Stimulated activated CD4-positive, alpha-beta T cell treated with anti-CD3 and anti-CD28 coated beads, Interleukin-1b, Interleukin-23, amount 100 ng/mL, for 1 hour (primary cell): ENCODE measurements around the gene TSN.
"Not testable (repeated sequence)": the region's sequence is repeated elsewhere in the genome, so short reads cannot be mapped to it uniquely, and the experiment has no call there.

Experiments
- DNase-seq, 2 donors: peaks; one replicate each; pipeline ENCODE4 v3.0.0-alpha.2; 2020; ENCODE audit warnings: low read depth in 2 of 2

The TSN gene

DNA sequence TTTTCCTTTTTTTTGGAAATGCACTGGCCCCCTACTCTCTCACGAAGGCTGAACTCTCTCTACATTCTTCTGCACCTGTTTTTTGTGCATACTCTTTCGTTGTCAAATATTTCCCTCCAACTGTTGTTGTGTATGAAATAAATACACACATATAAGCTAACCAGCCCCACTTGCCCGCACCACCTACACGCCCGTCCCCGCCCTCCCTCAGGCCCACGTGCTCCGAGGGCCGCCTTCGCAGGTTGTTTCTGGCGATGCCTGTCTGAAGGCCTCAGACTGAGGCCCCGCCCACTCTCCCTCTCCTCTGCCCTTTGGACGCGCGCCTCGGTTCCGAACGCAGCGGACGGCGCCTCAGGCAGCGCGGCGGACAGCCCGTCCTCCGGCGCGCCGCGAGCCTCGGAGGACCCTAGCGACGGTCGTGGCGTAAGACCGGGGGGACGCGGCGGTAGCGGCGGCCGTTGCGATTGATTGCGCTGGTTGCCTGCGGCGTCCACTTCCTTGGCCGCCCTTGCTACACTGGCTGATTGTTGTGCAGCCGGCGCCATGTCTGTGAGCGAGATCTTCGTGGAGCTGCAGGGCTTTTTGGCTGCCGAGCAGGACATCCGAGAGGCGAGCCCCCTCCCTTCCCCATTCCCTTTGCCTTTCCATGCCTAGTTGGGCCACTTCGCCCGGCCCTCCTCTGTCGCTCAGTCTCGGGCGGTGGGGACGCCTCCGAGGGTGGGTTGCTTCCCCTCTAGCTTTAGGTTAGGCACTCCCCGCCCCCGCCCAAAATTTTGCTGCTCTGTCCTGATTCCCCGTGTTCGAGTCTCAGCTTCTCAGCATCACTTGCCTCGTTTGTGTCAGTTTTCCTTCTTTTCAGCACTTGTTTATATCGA is at the start of gene TSN:
TSS of gene TSN (plus strand) at position 415 of the 875 bp plus-strand sequence. CDS start at position 544, 129 bp downstream.
- DNase-seq, result peak; percentile 92 to 93

GRCh38 chr2:121705958-121706357 is 49.5 kb upstream of the TSN start:
- no peak for DNase-seq

- no peak for DNase-seq
Observed at GRCh38 chr2:121707344-121707919, 48.0 kb upstream of the TSN start.

DNA sequence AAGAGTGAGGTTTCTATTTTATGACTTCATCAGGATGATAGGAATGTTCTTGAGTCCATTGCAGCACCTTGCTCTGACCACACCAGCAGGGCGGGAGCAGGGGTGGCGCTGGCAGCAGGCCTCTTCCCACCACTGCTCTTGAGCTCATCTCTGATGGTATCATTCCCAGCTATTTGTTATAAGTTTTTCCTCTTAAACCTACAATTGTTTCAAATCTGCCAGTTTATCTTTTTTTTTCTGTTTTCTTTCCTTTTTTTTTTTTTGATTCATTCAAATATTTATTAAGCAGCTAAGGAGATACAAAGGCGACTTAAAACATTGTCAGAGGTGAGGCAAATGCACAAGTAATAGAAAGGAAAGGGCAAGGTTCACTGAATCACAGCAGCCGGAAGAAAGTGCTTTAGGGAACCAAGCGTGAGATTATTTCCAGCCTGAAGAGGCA is 47.5 kb upstream of the TSN start:
- DNase-seq, result no peak

- no peak for DNase-seq
Observed at GRCh38 chr2:121709776-121710469, 45.5 kb upstream of the TSN start.

- no peak for DNase-seq
Observed at GRCh38 chr2:121710470-121711170, 44.8 kb upstream of the TSN start.

DNA sequence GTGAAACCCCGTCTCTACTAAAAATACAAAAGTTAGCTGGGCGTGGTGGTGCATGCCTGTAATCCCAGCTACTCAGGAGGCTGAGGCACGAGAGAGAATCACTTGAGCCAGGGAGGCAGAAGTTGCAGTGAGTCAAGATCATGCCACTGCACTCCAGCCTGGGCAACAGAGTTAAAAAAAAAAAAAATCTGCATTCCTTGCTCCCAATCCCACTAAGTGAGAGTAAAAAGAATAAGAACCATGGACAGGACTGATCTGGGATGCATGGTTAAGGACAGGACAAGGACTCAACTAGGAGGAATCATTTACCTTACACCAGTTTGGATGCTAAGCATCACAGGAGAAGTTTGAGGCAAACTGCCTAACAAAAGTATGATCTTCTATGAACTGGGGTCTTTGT is 44.0 kb upstream of the TSN start:
- not testable (repeated sequence) for DNase-seq

DNA sequence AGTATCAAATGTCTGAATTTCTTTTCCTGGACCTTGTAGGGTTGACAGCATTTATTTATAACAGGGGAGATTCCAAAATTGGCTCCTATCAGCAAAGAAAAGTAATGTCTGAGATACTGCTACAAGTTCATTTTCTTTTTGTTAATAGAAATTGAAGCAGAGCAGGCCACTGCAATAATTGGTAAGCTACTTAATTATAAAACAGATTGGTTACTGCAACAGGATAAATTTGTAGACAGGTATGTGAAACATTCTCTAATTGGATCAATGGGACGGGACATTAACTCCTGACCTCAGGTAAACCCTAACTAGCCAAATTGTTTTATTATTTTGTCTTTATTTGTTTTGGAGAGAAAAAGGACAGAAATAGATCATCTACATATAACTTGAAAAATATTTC is 39.3 kb upstream of the TSN start:
- no peak for DNase-seq

- no peak for DNase-seq
Observed at GRCh38 chr2:121717529-121717928, 37.9 kb upstream of the TSN start.

DNA sequence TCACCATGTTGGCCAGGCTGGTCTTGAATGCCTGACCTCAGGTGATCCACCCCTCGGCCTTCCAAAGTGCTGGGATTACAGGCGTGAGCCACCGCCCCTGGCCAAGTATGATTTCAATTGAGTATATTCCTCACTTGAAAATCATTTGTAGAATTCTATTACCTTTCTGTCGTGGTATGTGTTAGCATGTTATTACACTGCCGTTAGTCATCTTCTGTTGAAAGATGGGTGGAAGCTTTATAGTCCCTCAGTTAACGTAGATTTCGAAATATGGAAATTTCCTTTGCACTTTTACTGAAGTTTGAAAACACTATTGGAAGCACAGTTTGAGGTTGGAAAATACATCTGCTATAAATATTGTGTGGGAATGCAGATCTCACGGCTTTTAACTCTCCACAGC is 33.5 kb upstream of the TSN start:
- no peak for DNase-seq

DNA sequence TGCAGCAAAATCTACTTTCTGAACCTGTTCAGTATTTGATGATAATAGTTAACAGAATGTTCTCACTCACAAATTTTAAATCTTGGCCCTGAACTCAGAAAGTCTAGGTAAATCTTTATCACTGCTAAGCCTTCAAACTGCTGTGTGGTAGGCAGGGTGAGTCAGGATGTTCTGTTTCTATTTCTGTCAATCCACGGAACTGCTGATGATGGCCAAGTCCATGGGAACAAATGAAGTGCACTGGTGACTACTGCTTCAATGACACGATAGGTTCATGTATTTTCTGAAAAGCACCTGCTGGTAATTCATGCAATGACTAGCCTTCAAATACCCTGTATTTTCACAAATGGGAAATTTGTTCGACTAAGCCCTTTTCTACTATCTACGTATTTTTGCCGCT is 33.0 kb upstream of the TSN start:
- no peak for DNase-seq

DNA sequence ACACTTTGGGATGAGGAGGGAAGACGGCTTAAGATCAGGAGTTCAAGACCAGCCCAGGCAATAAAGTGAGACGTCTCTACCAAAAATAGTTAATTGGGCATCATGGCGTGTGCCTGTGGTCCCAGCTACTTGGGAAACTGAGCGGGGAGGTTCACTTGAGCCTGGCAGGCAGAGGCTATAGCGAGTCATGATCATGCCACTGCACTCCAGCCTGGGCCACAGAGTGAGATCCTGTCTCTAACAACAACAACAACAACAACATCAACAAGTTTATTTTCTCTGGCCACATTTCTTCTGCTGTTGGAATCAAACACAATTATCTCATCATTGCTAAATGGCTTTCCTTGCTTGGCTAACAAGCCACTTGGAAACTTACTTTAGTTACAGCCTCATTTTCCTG is 32.1 kb upstream of the TSN start:
- no peak for DNase-seq

- DNase-seq, result no peak
Observed at GRCh38 chr2:121727332-121727731, 28.1 kb upstream of the TSN start.

DNA sequence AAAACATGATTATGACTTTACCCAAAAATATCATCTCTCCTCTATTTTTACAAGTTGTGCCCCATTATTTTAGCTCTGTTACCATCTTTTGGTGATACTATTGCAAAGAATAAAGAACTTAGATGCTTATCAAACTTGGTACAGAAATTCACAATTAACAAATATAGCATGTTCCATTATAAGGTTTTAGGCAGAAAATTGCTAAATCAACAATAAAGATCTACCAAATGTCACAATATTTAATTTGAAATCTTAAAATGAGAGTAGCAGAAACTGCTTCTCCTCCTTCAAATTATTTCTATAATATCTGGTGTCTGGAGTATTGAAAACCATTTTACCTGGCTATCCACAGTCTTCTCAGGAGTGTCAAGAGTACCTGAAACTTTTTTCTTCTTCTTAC is 27.5 kb upstream of the TSN start:
- no peak for DNase-seq

- DNase-seq, result no peak
Observed at GRCh38 chr2:121731366-121731765, 24.1 kb upstream of the TSN start.

GRCh38 chr2:121734544-121734943 is 20.9 kb upstream of the TSN start:
- DNase-seq, result not testable (repeated sequence)

DNA sequence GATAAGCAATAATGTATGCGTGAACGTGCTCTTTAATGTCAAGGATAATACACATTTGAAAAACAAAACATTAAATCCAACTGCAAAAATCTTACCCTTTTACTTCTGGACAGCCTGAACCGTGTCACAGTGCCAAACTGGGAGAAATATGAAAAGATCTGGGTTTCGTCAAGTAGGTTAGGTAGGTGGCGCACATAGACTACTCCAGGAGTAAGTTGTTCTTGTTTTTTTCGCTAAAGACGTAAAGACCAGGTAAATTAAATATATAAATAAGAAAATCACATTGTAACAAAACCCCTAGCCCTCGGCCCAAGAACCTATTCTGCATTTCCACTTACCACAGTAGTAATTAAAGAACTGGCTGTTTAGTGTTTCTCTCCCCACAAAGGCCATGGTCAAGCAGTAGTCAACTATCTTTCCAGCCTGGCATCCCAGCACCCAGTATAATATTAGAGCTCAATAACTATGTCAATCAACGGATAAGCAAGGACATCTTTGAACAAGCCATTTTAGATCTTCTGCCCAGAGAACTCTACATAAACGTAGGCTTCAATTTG is 19.9 kb upstream of the TSN start:
- DNase-seq, result no peak

- no peak for DNase-seq
Observed at GRCh38 chr2:121736140-121736461, 19.4 kb upstream of the TSN start.

GRCh38 chr2:121736462-121737336 is 18.8 kb upstream of the TSN start, which contains the start of gene NIFK:
NIFK (minus strand) TSS chr2:121736875; CDS start chr2:121736850, 25 bp downstream.
- DNase-seq, result peak; percentile 100

- no peak for DNase-seq
Observed at GRCh38 chr2:121740973-121741372, 14.5 kb upstream of the TSN start.

GRCh38 chr2:121741450-121741849 is 14.0 kb upstream of the TSN start:
- no peak for DNase-seq
